Stomach (tissue), 9 donors: Measurements from ENCODE around the gene RAB30. TPM values are rescaled to one million over a fixed set of nuclear protein-coding genes. Genes with fewer than 3 reads are reported as not detected.
"Not testable (repeated sequence)": the region's sequence is repeated elsewhere in the genome, so short reads cannot be mapped to it uniquely, and the experiment has no call there.

Experiments
- DNase-seq, 2 donors: peaks; one replicate each; pipeline versions ENCODE4 v3.0.0 to v3.0.0-alpha.2; 2013 to 2019
- H3K27ac ChIP-seq, 5 donors: fragments of 200-600 bp in 4 of 5; sonication (generic) in 4 of 5; one replicate each; pipeline ENCODE4 v1.5.1; 2013 to 2019; ENCODE audit warnings: mild to moderate bottlenecking in 1 of 5, moderate library complexity in 1 of 5
- H3K27me3 ChIP-seq, 3 donors: fragments of 200-600 bp; sonication (generic); one replicate each; pipeline ENCODE4 v1.5.1; 2017 to 2019; ENCODE audit warnings: mixed run types in 1 of 3
- H3K36me3 ChIP-seq, 4 donors: fragments of 200-600 bp; sonication (generic); 1 replicate in 3 of 4; 2 replicates in 1 of 4; pipeline ENCODE4 v1.5.1; 2016 to 2019
- H3K4me1 ChIP-seq, 4 donors: fragments of 200-600 bp; sonication (generic); one replicate each; pipeline ENCODE4 v1.5.1; 2016 to 2019
- H3K4me3 ChIP-seq, 4 donors: fragments of 200-600 bp; sonication (generic) in 3 of 4; one replicate each; pipeline ENCODE4 v1.5.1; 2016 to 2019; ENCODE audit warnings: mild to moderate bottlenecking in 1 of 4
- H3K9me3 ChIP-seq, 4 donors: fragments of 200-600 bp; sonication (generic); one replicate each; pipeline ENCODE4 v1.5.1; 2016 to 2019
- CTCF ChIP-seq, 7 experiments: fragments of 450-650 bp in 4 of 7; fragments of 200-600 bp in 3 of 7; sonication (generic) in 3 of 7; IDR thresholded peaks; one replicate each; pipeline ENCODE4 v1.5.1; 2016 to 2019; ENCODE audit warnings: antibody characterized with exemption in 7 of 7, control low read depth in 2 of 7, mild to moderate bottlenecking in 1 of 7
- EP300 ChIP-seq: sonication (generic); formaldehyde crosslinking; IDR thresholded peaks from one replicate; pipeline ENCODE4 v1.6.1; 2017; ENCODE audit warnings: antibody characterized with exemption
- POLR2A ChIP-seq, 4 donors: fragments of 450-650 bp; IDR thresholded peaks; one replicate each; pipeline ENCODE4 v1.6.1; 2016; ENCODE audit warnings: antibody characterized with exemption in 4 of 4, control low read depth in 2 of 4, mild to moderate bottlenecking in 1 of 4, moderate library complexity in 1 of 4
- POLR2AphosphoS5 ChIP-seq, 3 donors: sonication (generic); formaldehyde crosslinking; IDR thresholded peaks; one replicate each; pipeline ENCODE4 v1.6.1; 2016; ENCODE audit warnings: antibody characterized with exemption in 3 of 3
- WGBS, 5 donors: extraction: QIAGEN DNeasy Blood & Tissue Kit in 3 of 5; methylation state at CpG; one replicate each; pipeline versions ENCODE4 v1.1.5 to v1.1.7; 2013 to 2018; 5-methylcytosine and 5-hydroxymethylcytosine counted together
- intact Hi-C: fragments of 100-400 bp; cut with DNase I; formaldehyde crosslinking; loops from one replicate; pipeline ENCODE4 v1.15.1; 2023; ENCODE audit warnings: low total_unique reads
- polyA plus RNA-seq, 3 donors: library from polyadenylated mRNA; stranded (reverse); fragments of 200-250 nt; gene quantifications; one replicate each; pipeline ENCODE4 v1.2.3, GENCODE V29; 2013
- total RNA-seq, 5 donors: library from RNA; depleted of rRNA; stranded (reverse); fragments of >200 nt; gene quantifications; one replicate each; pipeline versions ENCODE4 v1.1.0 to v1.2.3, GENCODE V29; 2014 to 2016
- donor health status: healthy with polysubstance abuse.
- donor health status: Bipolar disorder and iron deficiency.
- donor health status: healthy.

Gene RAB30
- total and polyA plus RNA-seq, 8 donors = 0.29 to 14.0 (median 3.1) TPM

DNA sequence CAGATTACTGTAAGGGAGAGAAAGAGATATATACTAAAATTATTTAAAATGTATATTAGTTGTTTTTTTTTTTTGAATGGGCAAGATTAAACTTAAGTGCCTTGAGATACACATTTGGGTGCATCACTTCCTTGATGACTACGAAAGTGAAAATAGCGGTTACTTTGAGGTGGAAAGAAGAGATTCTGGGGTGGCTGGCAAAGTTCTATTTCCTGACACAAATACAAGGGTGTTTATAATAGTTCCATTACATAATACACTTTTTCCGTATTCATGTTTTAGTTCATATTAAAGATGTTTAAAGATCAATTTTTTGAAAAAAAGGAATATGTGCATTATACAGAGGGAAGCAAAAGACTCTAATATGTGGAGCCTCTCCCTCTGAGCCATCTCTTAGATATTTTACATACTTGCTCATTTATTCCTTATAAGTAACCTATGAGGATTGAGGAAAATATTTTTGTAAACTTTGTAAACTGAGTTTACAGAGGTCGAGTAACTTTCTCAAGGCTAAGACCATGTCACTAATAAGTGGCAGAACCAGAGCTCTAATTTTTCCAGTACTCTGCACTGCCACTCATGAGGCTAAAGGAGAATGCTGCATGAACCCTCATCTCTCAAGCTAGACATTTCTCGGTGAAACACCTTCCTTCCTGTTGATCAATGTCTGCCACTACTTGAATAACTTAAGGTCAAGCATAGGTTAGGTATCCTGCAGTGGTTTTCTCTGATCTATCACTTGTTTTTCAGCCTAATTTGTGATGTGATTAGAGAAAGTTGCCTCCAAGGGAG, 111.5 kb downstream of the RAB30 start:
- Histone ChIP-seq H3K4me1 (peaks cover 0 to 9% (median 0%) of the 10 kb centered on the region in 4 donors), H3K27ac (peak overlapping the region in 2 of 5 donors; percentile 5 to 6), H3K4me3 (no peak overlapping the region), H3K36me3 (no peaks in the 10 kb centered on the region), H3K27me3 (no peaks in the 10 kb centered on the region), H3K9me3 (no peaks in the 10 kb centered on the region)
- TF ChIP-seq POLR2A (IDR thresholded peaks at IDR 0.05) = no peak
- WGBS, 5 donors = 62 to 72% (median 69%) methylated on average over 5 of the region's 5 CpGs
- peak in 1 of 2 donors; percentile 57 for DNase-seq
- intact Hi-C loops = no loop called here

GRCh38 chr11:82955736-82956453, 115.8 kb downstream of the RAB30 start:
- H3K27me3 ChIP-seq, intact Hi-C loops, H3K4me1 ChIP-seq, H3K4me3 ChIP-seq, H3K36me3 ChIP-seq, H3K27ac ChIP-seq: not testable (repeated sequence)
- 59 to 73% (median 62%) methylated on average over 9 of the region's 9 CpGs for WGBS, 5 donors
- peaks cover 0 to 16% (median 10%) of the 10 kb centered on the region in 4 donors for H3K9me3 ChIP-seq
- peak; percentile 38 to 51 for DNase-seq

DNA sequence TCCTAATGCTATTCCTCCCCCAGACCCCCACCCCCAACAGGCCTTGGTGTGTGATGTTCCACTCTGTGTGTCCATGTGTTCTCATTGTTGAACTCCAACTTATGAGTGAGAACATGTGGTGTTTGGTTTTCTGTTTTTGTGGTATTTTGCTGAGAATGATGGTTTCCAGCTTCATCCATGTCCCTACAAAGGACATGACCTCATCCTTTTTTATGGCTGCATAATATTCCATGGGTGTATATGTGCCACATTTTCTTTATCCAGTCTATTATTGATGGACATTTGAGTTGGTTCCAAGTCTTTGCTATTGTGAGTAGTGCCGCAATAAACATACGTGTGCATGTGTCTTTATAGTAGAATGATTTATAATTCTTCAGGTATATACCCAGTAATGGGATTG, 121.2 kb downstream of the RAB30 start:
- H3K4me1 ChIP-seq, H3K27me3 ChIP-seq, DNase-seq, H3K36me3 ChIP-seq, intact Hi-C loops, H3K4me3 ChIP-seq, H3K27ac ChIP-seq: not testable (repeated sequence)
- WGBS, 5 donors = 95 to 100% (median 98%) methylated on average over 2 of the region's 2 CpGs
- H3K9me3 ChIP-seq = peaks cover 0 to 23% (median 11%) of the 10 kb centered on the region in 4 donors

DNA sequence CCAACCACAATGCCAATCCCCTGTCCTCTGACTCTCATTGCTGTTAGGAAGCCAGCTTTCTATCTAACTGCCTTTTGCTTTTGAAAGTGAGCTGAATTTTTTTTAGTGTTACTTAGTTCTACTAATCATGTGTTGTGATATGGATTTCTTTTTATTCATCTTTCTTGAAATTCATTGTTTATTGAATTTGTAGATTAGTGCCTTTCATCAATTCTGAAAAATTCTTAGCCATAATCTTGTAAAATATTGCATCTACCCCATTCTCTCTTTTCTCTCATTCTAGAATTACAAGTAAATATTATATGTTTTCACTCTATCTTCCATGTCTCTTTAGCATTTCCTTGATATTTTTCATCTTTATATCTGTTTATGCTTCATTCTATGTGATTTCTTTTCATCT, 122.3 kb downstream of the RAB30 start:
- TF ChIP-seq POLR2AphosphoS5 (IDR thresholded peaks at IDR 0.05) = no peak
- TF ChIP-seq EP300 = no peak
- TF ChIP-seq POLR2A (IDR thresholded peaks at IDR 0.05) = no peak
- TF ChIP-seq CTCF (IDR thresholded peaks at IDR 0.05) = no peak
- DNase-seq = no peak
- no peaks in the 10 kb centered on the region for H3K27me3 ChIP-seq
- intact Hi-C loops = no loop called here
- H3K4me3 ChIP-seq = no peak overlapping the region
- no peaks in the 10 kb centered on the region for H3K36me3 ChIP-seq
- H3K9me3 ChIP-seq = peaks cover 0 to 19% (median 9%) of the 10 kb centered on the region in 4 donors
- no peaks in the 10 kb centered on the region for H3K4me1 ChIP-seq
- no peak overlapping the region for H3K27ac ChIP-seq

- DNase-seq = no peak
- TF ChIP-seq EP300 (no peak), CTCF (IDR thresholded peaks at IDR 0.05) (no peak), POLR2A (IDR thresholded peaks at IDR 0.05) (no peak), POLR2AphosphoS5 (IDR thresholded peaks at IDR 0.05) (no peak)
- Histone ChIP-seq H3K36me3 (no peaks in the 10 kb centered on the region), H3K4me3 (no peak overlapping the region), H3K4me1 (no peaks in the 10 kb centered on the region), H3K27me3 (no peaks in the 10 kb centered on the region), H3K27ac (no peak overlapping the region), H3K9me3 (peaks cover 0 to 9% (median 0%) of the 10 kb centered on the region in 4 donors)
- intact Hi-C loops = no loop called here
These were observed 126.0 kb downstream of the RAB30 start for GRCh38 chr11:82945682-82946081.

GRCh38 chr11:82945041-82945440, 126.7 kb downstream of the RAB30 start:
- DNase-seq, H3K9me3 ChIP-seq, H3K4me3 ChIP-seq, H3K27ac ChIP-seq, H3K36me3 ChIP-seq, intact Hi-C loops, H3K4me1 ChIP-seq, H3K27me3 ChIP-seq: not testable (repeated sequence)
- 80 to 91% (median 85%) methylated on average over 1 of the region's 1 CpG for WGBS, 5 donors
